ENCODE measurements around the gene NCS1. TPM values are rescaled to one million over a fixed set of nuclear protein-coding genes. Genes with fewer than 3 reads are reported as not detected.

The NCS1 gene
- total and polyA plus RNA-seq, 2 of the 8 experiments (the other 6 are each of a cell fraction or from before 2014, with no cell fraction given) = 34.7 to 47.6 TPM

DNA sequence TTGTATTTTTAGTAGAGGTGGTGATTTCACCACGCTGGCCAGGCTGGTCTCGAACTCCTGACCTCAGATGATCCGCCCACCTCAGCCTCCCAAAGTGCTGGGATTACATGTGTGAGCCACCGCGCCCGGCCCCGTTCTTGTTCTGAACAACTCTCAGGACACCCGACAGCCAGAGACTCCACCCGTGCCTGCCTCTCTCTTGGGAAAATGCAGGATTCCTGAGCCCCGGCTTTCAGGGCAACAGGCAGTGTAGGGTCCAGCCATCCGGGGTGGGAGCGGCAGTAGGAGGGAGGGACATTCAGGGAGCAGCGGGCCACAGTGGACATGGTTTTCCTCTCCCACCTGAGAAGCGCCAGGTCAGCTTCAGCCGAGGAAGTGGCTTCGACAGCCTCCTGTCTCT lies 34.4 kb downstream of the NCS1 start:
- H2BK120ac ChIP-seq (replicated peaks; ENCODE audit: low read depth, low read length) = no peak overlapping the region
- H3K27ac ChIP-seq (ENCODE audit: low read depth, low read length) = no peak overlapping the region
- 0 out of 2 replicates have a peak overlapping the region, but pooled peaks have one; percentile 17 for H2BK12ac ChIP-seq (ENCODE audit: low read depth, low read length)
- H3K9ac ChIP-seq (replicated peaks in 1 of 4; ENCODE audit: extremely low read depth in 1 of 4, low read depth in 3 of 4, low read length in 3 of 4) = no peak overlapping the region
- H3K18ac ChIP-seq (ENCODE audit: extremely low read depth, low read length) = no peak overlapping the region
- H3K4ac ChIP-seq (replicated peaks; ENCODE audit: insufficient read length, low read depth, low read length) = no peak overlapping the region
- ChIA-PET CTCF (ENCODE audit: partially characterized antibody) (interaction anchor here (1.0 to 1.1 kb wide), 2 partner anchors 16 to 21 kb away, joined by 3 to 4 read pairs; no protein-coding TSS in a partner anchor), POLR2A (ENCODE audit: partially characterized antibody) (interaction anchor here (0.9 to 1.2 kb wide), 3 partner anchors 11 to 41 kb away, joined by 3 to 4 read pairs (median 3); no protein-coding TSS in a partner anchor)
- TF ChIP-seq SAP30 (IDR thresholded peaks at IDR 0.05; ENCODE audit: insufficient read depth, insufficient replicate concordance, low read length) (no peak), POU5F1 (IDR thresholded peaks at IDR 0.05; ENCODE audit: low read depth, low read length) (no peak), BRCA1 (IDR thresholded peaks at IDR 0.05; ENCODE audit: low read depth, low read length) (no peak), KDM1A (IDR thresholded peaks at IDR 0.05; ENCODE audit: borderline replicate concordance, low read length) (no peak)
- TF ChIP-seq, protein P1, sequence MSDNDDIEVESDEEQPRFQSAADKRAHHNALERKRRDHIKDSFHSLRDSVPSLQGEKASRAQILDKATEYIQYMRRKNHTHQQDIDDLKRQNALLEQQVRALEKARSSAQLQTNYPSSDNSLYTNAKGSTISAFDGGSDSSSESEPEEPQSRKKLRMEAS (IDR thresholded peaks at IDR 0.05) = no peak
- peak overlapping the region; percentile 77 for H2BK5ac ChIP-seq (ENCODE audit: low read depth, low read length)
- no peaks in the 10 kb centered on the region for H4K20me1 ChIP-seq (replicated peaks in 1 of 2; ENCODE audit: control insufficient read depth in 1 of 2, insufficient read depth in 2 of 2, low read length in 2 of 2)
- no peaks in the 10 kb centered on the region for H3K9me3 ChIP-seq (ENCODE audit: insufficient read depth in 2 of 2, low read depth in 1 of 2, low read length in 1 of 2)
- 80% methylated on average over 16 of the region's 16 CpGs; no CpG with 5 or more reads in 1 of the 2 experiments for WGBS, 2 experiments (ENCODE audit: extremely low coverage in 1 of 2, insufficient coverage in 1 of 2, insufficient read length in 1 of 2, insufficient replicate concordance in 2 of 2, low coverage in 1 of 2, low lambda C conversion rate in 2 of 2, missing lambda C conversion rate in 1 of 2)
- H2BK20ac ChIP-seq (ENCODE audit: low read length) = no peak overlapping the region
- FAIRE-seq (no peak), DNase-seq (ENCODE audit: low read depth in 1 of 2, low spot score in 2 of 2) (no peak)
- H3K79me1 ChIP-seq (ENCODE audit: low read depth, low read length) = peaks cover 4% of the 10 kb centered on the region; the same call in 1 of the 2 replicates
- H3K14ac ChIP-seq (ENCODE audit: insufficient read length) = no peak overlapping the region
- peaks cover 0 to 9% (median under 1%) of the 10 kb centered on the region in 4 experiments; a peak in 4 of 7 replicates for H3K4me1 ChIP-seq (replicated peaks in 1 of 4; ENCODE audit: control insufficient read depth in 3 of 4, insufficient read depth in 4 of 4, low read length in 3 of 4)
- H3K23ac ChIP-seq (ENCODE audit: insufficient read length) = no peak overlapping the region
- no peak overlapping the region for H4K8ac ChIP-seq (ENCODE audit: extremely low read depth, insufficient read depth, low read length)
- no peaks in the 10 kb centered on the region for H3K79me2 ChIP-seq (ENCODE audit: control insufficient read depth in 1 of 2, insufficient read depth in 2 of 2, low read length in 2 of 2)
- no peak overlapping the region for H3K4me2 ChIP-seq (ENCODE audit: insufficient read depth in 1 of 2, low read depth in 2 of 2, low read length in 2 of 2)
- H4K91ac ChIP-seq (replicated peaks; ENCODE audit: insufficient read length, low read length) = no peak overlapping the region
- H3K36me3 ChIP-seq (ENCODE audit: control insufficient read depth in 2 of 4, insufficient read depth in 4 of 4, low read length in 3 of 4) = no peaks in the 10 kb centered on the region
- H2AFZ ChIP-seq (ENCODE audit: low read length) = no peak overlapping the region
- H4K5ac ChIP-seq (ENCODE audit: insufficient read length, low read depth, low read length) = no peak overlapping the region
- no peak overlapping the region; the same call in 1 of the 2 replicates for H2BK15ac ChIP-seq (ENCODE audit: low read length)
- H3K23me2 ChIP-seq (ENCODE audit: low read depth, low read length) = no peaks in the 10 kb centered on the region
- no peaks in the 10 kb centered on the region; a peak in 1 of 7 replicates for H3K27me3 ChIP-seq (replicated peaks in 1 of 4; ENCODE audit: control insufficient read depth in 3 of 4, extremely low read depth in 1 of 4, insufficient read depth in 3 of 4, low read length in 3 of 4)
- no peak overlapping the region for H2AK5ac ChIP-seq (ENCODE audit: low read depth, low read length)
- no peak overlapping the region for H3K56ac ChIP-seq (replicated peaks; ENCODE audit: insufficient read length, low read depth, low read length)
- H3K4me3 ChIP-seq (ENCODE audit: extremely low read depth in 1 of 4, insufficient read depth in 2 of 4, low read depth in 3 of 4, low read length in 4 of 4) = no peak overlapping the region

Measured in H1 (cell line).